NT2/D1 (cell line): Measurements from ENCODE around the gene FBXO47.
"Not testable (repeated sequence)": the region's sequence is repeated elsewhere in the genome, so short reads cannot be mapped to it uniquely, and the experiment has no call there.

Experiments used
- DNase-seq: peaks from one replicate; pipeline ENCODE4 v3.0.0-alpha.2; 2011; ENCODE audit warnings: low read depth, low spot score
- H3K27me3 ChIP-seq: 2 replicates; pipeline ENCODE4 v1.6.0; 2011; ENCODE audit warnings: mild to moderate bottlenecking; ENCODE audit not compliant: insufficient read length, insufficient read depth
- H3K36me3 ChIP-seq: 2 replicates; pipeline ENCODE4 v1.6.1; 2011; ENCODE audit warnings: mild to moderate bottlenecking, low read length, mixed read lengths; ENCODE audit not compliant: insufficient read depth, insufficient read length
- H3K4me1 ChIP-seq: 2 replicates; pipeline ENCODE4 v1.5.1; 2011; ENCODE audit not compliant: insufficient read depth, insufficient read length
- H3K4me3 ChIP-seq: 2 replicates; pipeline ENCODE4 v1.5.1; 2011; ENCODE audit warnings: low read depth; ENCODE audit not compliant: insufficient read length
- H3K9ac ChIP-seq: 2 replicates; pipeline ENCODE4 v1.6.0; 2011; ENCODE audit warnings: low read depth; ENCODE audit not compliant: insufficient read length
- H3K9me3 ChIP-seq: 2 replicates; pipeline ENCODE4 v1.5.1; 2011; ENCODE audit warnings: mild to moderate bottlenecking, low read length; ENCODE audit not compliant: insufficient read depth
- SUZ12 ChIP-seq: IDR thresholded peaks from 2 replicates; pipeline ENCODE4 v1.6.1; 2011; ENCODE audit not compliant: insufficient read length, insufficient read depth; ENCODE audit errors: extremely low read depth
- YY1 ChIP-seq: IDR thresholded peaks from 2 replicates; pipeline ENCODE4 v1.6.1; 2011; ENCODE audit not compliant: insufficient read length, insufficient read depth
- ZNF274 ChIP-seq: IDR thresholded peaks from 2 replicates; pipeline ENCODE4 v1.6.1; 2011; ENCODE audit warnings: mild to moderate bottlenecking, low read depth, low read length

The FBXO47 gene

DNA sequence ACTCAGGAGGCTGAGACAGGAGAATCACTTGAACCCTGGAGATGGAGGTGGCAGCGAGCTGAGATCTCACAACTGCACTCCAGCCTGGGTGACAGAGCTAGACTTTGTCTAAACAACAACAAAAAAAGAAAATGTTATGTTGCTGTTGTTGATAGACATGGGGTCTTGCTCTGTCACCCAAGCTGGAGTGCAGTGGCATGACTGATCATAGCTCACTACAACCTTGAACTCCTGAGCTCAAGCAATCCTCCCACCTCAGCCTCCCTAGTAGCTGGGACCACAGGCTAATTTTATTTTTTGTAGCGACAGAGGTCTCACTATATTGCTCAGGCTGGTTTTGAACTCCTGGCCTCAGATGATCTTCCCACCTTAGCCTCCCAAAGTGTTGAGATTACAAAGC lies 20.0 kb downstream of the FBXO47 start:
- H3K9me3 ChIP-seq, result no peaks in the 10 kb centered on the region
- H3K4me1 ChIP-seq, result no peaks in the 10 kb centered on the region
- no peak for TF ChIP-seq ZNF274
- no peak for TF ChIP-seq YY1
- TF ChIP-seq SUZ12, result no peak
- H3K9ac ChIP-seq, result no peak overlapping the region
- no peaks in the 10 kb centered on the region for H3K27me3 ChIP-seq
- no peak overlapping the region for H3K4me3 ChIP-seq
- no peaks in the 10 kb centered on the region for H3K36me3 ChIP-seq
- no peak for DNase-seq

- Histone ChIP-seq H3K27me3 (no peaks in the 10 kb centered on the region), H3K4me3 (no peak overlapping the region), H3K36me3 (no peaks in the 10 kb centered on the region), H3K9me3 (no peaks in the 10 kb centered on the region), H3K4me1 (no peaks in the 10 kb centered on the region), H3K9ac (no peak overlapping the region)
- no peak for DNase-seq
- TF ChIP-seq ZNF274, result no peak
- TF ChIP-seq SUZ12, result no peak
- TF ChIP-seq YY1, result no peak
Measured at GRCh38 chr17:38943607-38944006, 23.6 kb downstream of the FBXO47 start.

DNA sequence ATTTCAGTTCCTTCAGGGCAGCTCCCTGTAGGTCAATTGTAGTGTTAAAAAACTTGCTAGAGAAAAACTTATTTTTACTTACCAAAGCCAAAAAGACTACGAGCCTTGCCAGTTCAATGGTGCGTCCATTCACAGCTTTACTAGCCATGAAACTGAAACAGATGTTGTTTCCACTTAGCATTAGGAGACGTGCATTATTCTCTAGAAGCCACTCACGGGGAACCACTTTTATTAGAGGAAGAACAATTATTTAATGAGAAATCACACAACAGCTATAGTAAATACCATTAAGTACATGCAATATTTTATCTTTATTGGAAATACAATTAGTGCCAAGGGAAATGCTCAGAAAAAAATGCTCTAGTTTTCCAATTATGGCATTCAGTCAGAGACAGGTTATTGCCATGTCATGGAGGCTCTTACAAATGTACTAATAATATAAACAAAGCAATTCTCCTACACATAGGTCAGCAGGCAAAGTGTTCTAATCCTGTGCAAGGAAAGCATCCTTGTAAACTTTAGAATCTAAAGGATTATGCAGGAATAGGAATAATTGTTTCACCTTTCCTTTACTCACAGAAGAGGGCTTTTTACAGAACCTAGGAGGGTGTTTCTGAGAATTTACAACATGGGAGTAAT lies 24.4 kb downstream of the FBXO47 start:
- no peak for TF ChIP-seq ZNF274
- TF ChIP-seq YY1, result no peak
- no peak for TF ChIP-seq SUZ12

DNA sequence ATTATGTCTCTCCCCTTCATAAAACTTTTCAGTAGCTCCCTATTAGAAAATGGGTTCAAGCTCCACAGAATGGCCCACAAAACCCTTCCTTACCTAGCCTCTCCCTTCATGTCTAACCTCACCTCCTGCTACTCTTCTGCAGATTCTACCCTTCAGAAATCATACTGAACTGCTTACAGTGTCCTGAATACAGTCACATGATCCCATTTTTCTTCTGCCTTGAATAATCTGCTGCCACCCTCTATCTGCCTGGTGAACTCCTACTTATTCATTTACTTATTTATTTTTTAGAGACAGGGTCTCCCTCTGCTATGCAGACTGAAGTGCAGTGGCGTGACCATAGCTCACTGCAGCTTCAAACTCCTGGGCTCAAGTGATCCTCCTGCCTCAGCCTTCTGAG lies 26.8 kb downstream of the FBXO47 start:
- no peaks in the 10 kb centered on the region for H3K9me3 ChIP-seq
- H3K4me3 ChIP-seq, result no peak overlapping the region
- no peaks in the 10 kb centered on the region for H3K4me1 ChIP-seq
- no peaks in the 10 kb centered on the region for H3K27me3 ChIP-seq
- H3K36me3 ChIP-seq, result no peaks in the 10 kb centered on the region
- no peak for TF ChIP-seq YY1
- TF ChIP-seq SUZ12, result no peak
- no peak for TF ChIP-seq ZNF274
- DNase-seq, result no peak
- no peak overlapping the region for H3K9ac ChIP-seq

More for the DNA sequence above, 24.4 kb downstream of the FBXO47 start:
- DNase-seq, result no peak
- Histone ChIP-seq H3K27me3 (no peaks in the 10 kb centered on the region), H3K4me1 (no peaks in the 10 kb centered on the region), H3K9me3 (no peaks in the 10 kb centered on the region), H3K4me3 (no peak overlapping the region), H3K36me3 (no peaks in the 10 kb centered on the region), H3K9ac (no peak overlapping the region)

GRCh38 chr17:38939987-38940386 lies 27.2 kb downstream of the FBXO47 start:
- H3K4me1 ChIP-seq, result no peaks in the 10 kb centered on the region
- no peak overlapping the region for H3K4me3 ChIP-seq
- DNase-seq, result no peak
- no peak overlapping the region for H3K9ac ChIP-seq
- no peaks in the 10 kb centered on the region for H3K36me3 ChIP-seq
- no peaks in the 10 kb centered on the region for H3K9me3 ChIP-seq
- no peaks in the 10 kb centered on the region for H3K27me3 ChIP-seq
- TF ChIP-seq SUZ12 (no peak), YY1 (no peak), ZNF274 (no peak)

DNA sequence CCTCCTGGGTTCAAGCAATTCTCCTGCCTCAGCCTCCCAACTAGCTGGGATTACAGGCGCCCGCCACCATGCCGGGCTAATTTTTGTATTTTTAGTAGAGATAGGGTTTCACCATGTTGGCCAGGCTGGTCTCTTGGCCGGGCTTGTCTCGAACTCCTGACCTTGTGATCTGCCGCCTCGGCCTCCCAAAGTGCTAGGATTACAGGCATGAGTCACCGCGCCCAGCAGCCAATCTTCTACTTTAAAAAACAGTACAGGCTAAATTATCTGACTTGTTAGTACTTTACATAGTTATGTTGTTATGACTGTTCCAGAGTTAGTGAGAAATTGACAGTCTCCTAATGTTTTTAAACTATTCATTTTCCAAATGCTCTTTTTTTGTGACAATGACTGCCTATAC lies 33.2 kb downstream of the FBXO47 start:
- not testable (repeated sequence) for DNase-seq, H3K9ac ChIP-seq, H3K36me3 ChIP-seq, H3K4me1 ChIP-seq, H3K9me3 ChIP-seq, H3K27me3 ChIP-seq, H3K4me3 ChIP-seq

DNA sequence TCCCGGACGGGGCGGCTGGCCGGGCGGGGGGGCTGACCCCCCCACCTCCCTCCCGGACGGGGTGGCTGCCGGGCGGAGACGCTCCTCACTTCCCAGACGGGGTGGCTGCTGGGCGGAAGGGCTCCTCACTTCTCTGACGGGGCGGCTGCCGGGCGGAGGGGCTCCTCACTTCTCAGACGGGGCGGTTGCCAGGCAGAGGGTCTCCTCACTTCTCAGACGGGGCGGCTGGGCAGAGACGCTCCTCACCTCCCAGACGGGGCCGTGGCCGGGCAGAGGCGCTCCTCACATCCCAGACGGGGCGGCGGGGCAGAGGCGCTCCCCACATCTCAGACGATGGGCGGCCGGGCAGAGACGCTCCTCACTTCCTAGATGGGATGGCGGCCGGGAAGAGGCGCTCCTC lies 36.4 kb downstream of the FBXO47 start:
- not testable (repeated sequence) for H3K4me3 ChIP-seq, H3K9me3 ChIP-seq, H3K9ac ChIP-seq, H3K4me1 ChIP-seq, H3K36me3 ChIP-seq, DNase-seq, H3K27me3 ChIP-seq
